ENCODE data around the gene L2HGDH.

The L2HGDH gene

GRCh38 chr14:50272498-50272897, 39.5 kb downstream of the L2HGDH start:
- H3K4me3 ChIP-seq (ENCODE audit: low read depth in 1 of 2, low read length in 2 of 2) = no peak overlapping the region
- no peak overlapping the region for H3K27ac ChIP-seq (ENCODE audit: low read length)
- no peak for DNase-seq
- H3K4me1 ChIP-seq (ENCODE audit: insufficient read depth, low read length) = no peaks in the 10 kb centered on the region
- H2AFZ ChIP-seq (ENCODE audit: low read depth, low read length) = no peak overlapping the region
- no peaks in the 10 kb centered on the region for H3K27me3 ChIP-seq (ENCODE audit: insufficient read depth, low read length, poor library complexity)
- H3K36me3 ChIP-seq (ENCODE audit: insufficient read depth, low read length) = peaks cover 16% of the 10 kb centered on the region; the same call in 1 of the 2 replicates
- H3K4me2 ChIP-seq (ENCODE audit: insufficient read depth, low read length) = no peak overlapping the region
- H3K79me2 ChIP-seq (ENCODE audit: insufficient read depth, low read length) = no peaks in the 10 kb centered on the region
- no peaks in the 10 kb centered on the region for H3K9me3 ChIP-seq (ENCODE audit: insufficient read depth, low read length, severe bottlenecking)
- H4K20me1 ChIP-seq (ENCODE audit: insufficient read depth, low read length) = no peaks in the 10 kb centered on the region
- ATAC-seq (ENCODE audit: insufficient read depth, low read depth) = no peak
- TF ChIP-seq EZH2 (IDR thresholded peaks at IDR 0.05; ENCODE audit: borderline replicate concordance, low read depth, low read length, severe bottlenecking) (no peak), CTCF (IDR thresholded peaks at IDR 0.05; ENCODE audit: borderline replicate concordance, extremely low read depth, low read length, poor library complexity, severe bottlenecking) (no peak)
- H3K9ac ChIP-seq (ENCODE audit: low read depth, low read length) = no peak overlapping the region

- no peaks in the 10 kb centered on the region for H4K20me1 ChIP-seq (ENCODE audit: insufficient read depth, low read length)
- H3K79me2 ChIP-seq (ENCODE audit: insufficient read depth, low read length) = no peaks in the 10 kb centered on the region
- DNase-seq = no peak
- no peak for TF ChIP-seq CTCF (IDR thresholded peaks at IDR 0.05; ENCODE audit: borderline replicate concordance, extremely low read depth, low read length, poor library complexity, severe bottlenecking)
- TF ChIP-seq EZH2 (IDR thresholded peaks at IDR 0.05; ENCODE audit: borderline replicate concordance, low read depth, low read length, severe bottlenecking) = no peak
- ATAC-seq (ENCODE audit: insufficient read depth, low read depth) = no peak
- H3K9ac ChIP-seq (ENCODE audit: low read depth, low read length) = no peak overlapping the region
- H2AFZ ChIP-seq (ENCODE audit: low read depth, low read length) = no peak overlapping the region
- H3K4me2 ChIP-seq (ENCODE audit: insufficient read depth, low read length) = no peak overlapping the region
- H3K27me3 ChIP-seq (ENCODE audit: insufficient read depth, low read length, poor library complexity) = no peaks in the 10 kb centered on the region
- H3K9me3 ChIP-seq (ENCODE audit: insufficient read depth, low read length, severe bottlenecking) = no peaks in the 10 kb centered on the region
- no peak overlapping the region for H3K27ac ChIP-seq (ENCODE audit: low read length)
- H3K4me3 ChIP-seq (ENCODE audit: low read depth in 1 of 2, low read length in 2 of 2) = no peak overlapping the region
- H3K36me3 ChIP-seq (ENCODE audit: insufficient read depth, low read length) = peaks cover 13% of the 10 kb centered on the region; the same call in 1 of the 2 replicates
- no peaks in the 10 kb centered on the region for H3K4me1 ChIP-seq (ENCODE audit: insufficient read depth, low read length)
Measured at GRCh38 chr14:50270932-50271331, 41.1 kb downstream of the L2HGDH start.

- no peaks in the 10 kb centered on the region for H3K27me3 ChIP-seq (ENCODE audit: insufficient read depth, low read length, poor library complexity)
- no peak overlapping the region for H3K27ac ChIP-seq (ENCODE audit: low read length)
- no peak overlapping the region for H3K4me3 ChIP-seq (ENCODE audit: low read depth in 1 of 2, low read length in 2 of 2)
- no peak overlapping the region for H2AFZ ChIP-seq (ENCODE audit: low read depth, low read length)
- H3K4me2 ChIP-seq (ENCODE audit: insufficient read depth, low read length) = no peak overlapping the region
- no peaks in the 10 kb centered on the region for H3K9me3 ChIP-seq (ENCODE audit: insufficient read depth, low read length, severe bottlenecking)
- H3K36me3 ChIP-seq (ENCODE audit: insufficient read depth, low read length) = peaks cover 5% of the 10 kb centered on the region; the same call in 1 of the 2 replicates
- DNase-seq (no peak), ATAC-seq (ENCODE audit: insufficient read depth, low read depth) (no peak)
- H4K20me1 ChIP-seq (ENCODE audit: insufficient read depth, low read length) = no peaks in the 10 kb centered on the region
- no peaks in the 10 kb centered on the region for H3K79me2 ChIP-seq (ENCODE audit: insufficient read depth, low read length)
- no peak overlapping the region for H3K9ac ChIP-seq (ENCODE audit: low read depth, low read length)
- no peaks in the 10 kb centered on the region for H3K4me1 ChIP-seq (ENCODE audit: insufficient read depth, low read length)
- TF ChIP-seq EZH2 (IDR thresholded peaks at IDR 0.05; ENCODE audit: borderline replicate concordance, low read depth, low read length, severe bottlenecking) = no peak
- no peak for TF ChIP-seq CTCF (IDR thresholded peaks at IDR 0.05; ENCODE audit: borderline replicate concordance, extremely low read depth, low read length, poor library complexity, severe bottlenecking)
Measured at GRCh38 chr14:50265029-50265428, 47.0 kb downstream of the L2HGDH start.

- no peak overlapping the region for H3K4me3 ChIP-seq (ENCODE audit: low read depth in 1 of 2, low read length in 2 of 2)
- no peaks in the 10 kb centered on the region for H3K4me1 ChIP-seq (ENCODE audit: insufficient read depth, low read length)
- H3K4me2 ChIP-seq (ENCODE audit: insufficient read depth, low read length) = no peak overlapping the region
- peaks cover 5% of the 10 kb centered on the region; the same call in 1 of the 2 replicates for H3K36me3 ChIP-seq (ENCODE audit: insufficient read depth, low read length)
- no peaks in the 10 kb centered on the region for H3K27me3 ChIP-seq (ENCODE audit: insufficient read depth, low read length, poor library complexity)
- H3K9ac ChIP-seq (ENCODE audit: low read depth, low read length) = no peak overlapping the region; the same call in 1 of the 2 replicates
- ATAC-seq (ENCODE audit: insufficient read depth, low read depth) (no peak), DNase-seq (no peak)
- H2AFZ ChIP-seq (ENCODE audit: low read depth, low read length) = no peak overlapping the region
- no peaks in the 10 kb centered on the region for H3K9me3 ChIP-seq (ENCODE audit: insufficient read depth, low read length, severe bottlenecking)
- H3K79me2 ChIP-seq (ENCODE audit: insufficient read depth, low read length) = no peaks in the 10 kb centered on the region
- no peaks in the 10 kb centered on the region for H4K20me1 ChIP-seq (ENCODE audit: insufficient read depth, low read length)
- H3K27ac ChIP-seq (ENCODE audit: low read length) = no peak overlapping the region
- TF ChIP-seq CTCF (IDR thresholded peaks at IDR 0.05; ENCODE audit: borderline replicate concordance, extremely low read depth, low read length, poor library complexity, severe bottlenecking) = no peak
- no peak for TF ChIP-seq EZH2 (IDR thresholded peaks at IDR 0.05; ENCODE audit: borderline replicate concordance, low read depth, low read length, severe bottlenecking)
Measured at GRCh38 chr14:50263321-50263720, 48.7 kb downstream of the L2HGDH start.

All from DND-41 (cell line).